HL-60 (cell line): ENCODE data around the gene RRP1.
A peak's percentile ranks its signal among the peaks of the same experiment; 100 is the strongest.

Source experiments
- DNase-seq, 2 experiments: peaks; one replicate each; pipeline ENCODE4 v3.0.0-alpha.2; 2010 to 2020; ENCODE audit warnings: low read depth in 1 of 2, low spot score in 1 of 2
- H3K27ac ChIP-seq: fragments of 250-450 bp; sonication (Bioruptor Pico); replicated peaks from 2 replicates; pipeline ENCODE4 v1.5.1; 2020; ENCODE audit warnings: mild to moderate bottlenecking, moderate library complexity
- H3K27me3 ChIP-seq: fragments of 250-450 bp; sonication (Bioruptor Pico); 2 replicates; pipeline ENCODE4 v1.5.1; 2021; ENCODE audit warnings: mild to moderate bottlenecking, moderate library complexity; ENCODE audit not compliant: insufficient read depth, poor library complexity, severe bottlenecking
- H3K4me3 ChIP-seq: replicated peaks from 2 replicates; pipeline ENCODE4 v1.5.1; 2011; ENCODE audit warnings: mild to moderate bottlenecking, control low read depth, low read length; ENCODE audit not compliant: insufficient read depth
- GABPA ChIP-seq: IDR thresholded peaks from 2 replicates; pipeline ENCODE4 v1.6.1; 2012; ENCODE audit warnings: low read depth
- POLR2AphosphoS5 ChIP-seq: IDR thresholded peaks from 2 replicates; pipeline ENCODE4 v1.6.1; 2012; ENCODE audit warnings: low read depth
- SPI1 ChIP-seq: IDR thresholded peaks from 2 replicates; pipeline ENCODE4 v1.6.1; 2012; ENCODE audit warnings: low read depth, mild to moderate bottlenecking, borderline replicate concordance
- TF ChIP-seq, protein P1 (sequence below): IDR thresholded peaks from 2 replicates; pipeline ENCODE4 v1.6.1; 2012; ENCODE audit warnings: low read depth; ENCODE audit not compliant: insufficient replicate concordance
- TF ChIP-seq, protein P2 (sequence below): IDR thresholded peaks from one replicate; pipeline ENCODE4 v1.5.1; 2011; ENCODE audit warnings: low read length, control low read depth, inconsistent platforms; ENCODE audit not compliant: insufficient read depth

The RRP1 gene

DNA sequence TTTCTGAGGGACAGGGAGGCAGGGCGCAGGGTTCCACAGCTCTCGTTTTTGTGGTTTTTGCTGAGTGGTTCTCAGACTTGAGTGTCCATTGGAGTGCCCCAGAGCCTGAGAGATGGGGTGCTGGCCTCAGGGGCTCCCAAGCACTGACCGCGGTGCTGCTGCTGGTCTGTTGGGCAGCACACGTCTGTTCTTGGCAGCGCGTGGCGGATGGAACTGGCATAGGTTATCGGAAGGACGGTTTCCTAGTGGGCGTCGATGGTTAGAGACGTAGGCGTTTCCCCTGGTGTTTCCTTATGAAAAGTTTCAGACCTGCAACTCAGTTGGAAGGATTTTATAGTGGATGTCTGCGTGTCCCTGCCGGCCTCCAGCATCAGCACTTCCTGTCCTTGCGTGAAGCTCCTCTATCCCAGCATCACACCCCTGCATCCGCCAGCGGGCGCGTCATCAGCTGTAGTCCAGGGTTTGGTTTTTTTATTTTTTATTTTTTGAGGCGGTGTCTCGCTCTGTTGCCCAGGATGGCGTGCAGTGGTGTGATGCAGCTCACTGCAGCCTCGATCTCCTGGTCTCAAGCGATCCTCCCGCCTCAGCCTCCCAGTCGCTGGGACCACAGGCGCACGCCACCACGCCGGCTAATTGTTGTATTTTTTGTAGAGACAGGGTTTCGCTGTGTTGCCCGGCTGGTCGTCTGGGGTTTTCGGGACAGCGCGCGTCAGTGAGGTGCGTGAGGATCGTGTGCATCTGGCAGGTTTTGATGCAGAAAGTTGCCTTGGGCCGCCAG, 11.8 kb downstream of the RRP1 start:
- Histone ChIP-seq H3K4me3 (no peak overlapping the region), H3K27me3 (no peaks in the 10 kb centered on the region)

DNA sequence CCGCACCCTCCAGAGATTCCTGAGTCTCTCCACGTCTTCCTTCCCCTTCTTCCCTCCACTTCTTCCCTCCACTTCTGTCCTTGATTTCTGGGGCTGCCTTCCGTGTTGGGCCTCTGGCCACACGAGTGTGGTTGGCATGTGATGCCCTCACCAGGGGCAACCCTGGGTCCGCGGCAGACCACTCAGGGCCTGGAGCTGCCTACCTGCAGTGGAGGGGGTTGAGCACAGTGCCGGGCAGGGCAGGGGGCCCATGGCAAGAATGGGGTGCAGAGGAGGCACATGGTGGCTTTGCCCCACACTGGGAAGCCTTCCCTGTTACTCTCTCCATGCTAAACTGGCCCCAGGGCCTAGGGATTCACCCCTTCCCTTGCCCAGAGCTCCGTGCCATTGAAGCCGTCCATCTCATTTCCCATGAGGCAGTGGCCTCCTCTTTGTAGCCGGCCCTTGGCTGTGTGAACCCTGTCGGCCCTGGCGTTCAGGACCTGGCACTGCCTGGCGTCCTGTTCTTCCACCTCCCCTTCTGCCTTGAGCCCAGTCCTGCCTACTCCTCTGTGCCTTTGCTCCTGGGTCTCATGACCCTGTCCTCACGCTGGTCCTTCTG, 13.4 kb downstream of the RRP1 start:
- H3K4me3 ChIP-seq = no peak overlapping the region
- no peak for DNase-seq
- H3K27ac ChIP-seq = no peak overlapping the region
- no peaks in the 10 kb centered on the region for H3K27me3 ChIP-seq
- no peak for TF ChIP-seq SPI1
- TF ChIP-seq, protein P1, sequence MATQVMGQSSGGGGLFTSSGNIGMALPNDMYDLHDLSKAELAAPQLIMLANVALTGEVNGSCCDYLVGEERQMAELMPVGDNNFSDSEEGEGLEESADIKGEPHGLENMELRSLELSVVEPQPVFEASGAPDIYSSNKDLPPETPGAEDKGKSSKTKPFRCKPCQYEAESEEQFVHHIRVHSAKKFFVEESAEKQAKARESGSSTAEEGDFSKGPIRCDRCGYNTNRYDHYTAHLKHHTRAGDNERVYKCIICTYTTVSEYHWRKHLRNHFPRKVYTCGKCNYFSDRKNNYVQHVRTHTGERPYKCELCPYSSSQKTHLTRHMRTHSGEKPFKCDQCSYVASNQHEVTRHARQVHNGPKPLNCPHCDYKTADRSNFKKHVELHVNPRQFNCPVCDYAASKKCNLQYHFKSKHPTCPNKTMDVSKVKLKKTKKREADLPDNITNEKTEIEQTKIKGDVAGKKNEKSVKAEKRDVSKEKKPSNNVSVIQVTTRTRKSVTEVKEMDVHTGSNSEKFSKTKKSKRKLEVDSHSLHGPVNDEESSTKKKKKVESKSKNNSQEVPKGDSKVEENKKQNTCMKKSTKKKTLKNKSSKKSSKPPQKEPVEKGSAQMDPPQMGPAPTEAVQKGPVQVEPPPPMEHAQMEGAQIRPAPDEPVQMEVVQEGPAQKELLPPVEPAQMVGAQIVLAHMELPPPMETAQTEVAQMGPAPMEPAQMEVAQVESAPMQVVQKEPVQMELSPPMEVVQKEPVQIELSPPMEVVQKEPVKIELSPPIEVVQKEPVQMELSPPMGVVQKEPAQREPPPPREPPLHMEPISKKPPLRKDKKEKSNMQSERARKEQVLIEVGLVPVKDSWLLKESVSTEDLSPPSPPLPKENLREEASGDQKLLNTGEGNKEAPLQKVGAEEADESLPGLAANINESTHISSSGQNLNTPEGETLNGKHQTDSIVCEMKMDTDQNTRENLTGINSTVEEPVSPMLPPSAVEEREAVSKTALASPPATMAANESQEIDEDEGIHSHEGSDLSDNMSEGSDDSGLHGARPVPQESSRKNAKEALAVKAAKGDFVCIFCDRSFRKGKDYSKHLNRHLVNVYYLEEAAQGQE = no peak
- TF ChIP-seq, protein P2, sequence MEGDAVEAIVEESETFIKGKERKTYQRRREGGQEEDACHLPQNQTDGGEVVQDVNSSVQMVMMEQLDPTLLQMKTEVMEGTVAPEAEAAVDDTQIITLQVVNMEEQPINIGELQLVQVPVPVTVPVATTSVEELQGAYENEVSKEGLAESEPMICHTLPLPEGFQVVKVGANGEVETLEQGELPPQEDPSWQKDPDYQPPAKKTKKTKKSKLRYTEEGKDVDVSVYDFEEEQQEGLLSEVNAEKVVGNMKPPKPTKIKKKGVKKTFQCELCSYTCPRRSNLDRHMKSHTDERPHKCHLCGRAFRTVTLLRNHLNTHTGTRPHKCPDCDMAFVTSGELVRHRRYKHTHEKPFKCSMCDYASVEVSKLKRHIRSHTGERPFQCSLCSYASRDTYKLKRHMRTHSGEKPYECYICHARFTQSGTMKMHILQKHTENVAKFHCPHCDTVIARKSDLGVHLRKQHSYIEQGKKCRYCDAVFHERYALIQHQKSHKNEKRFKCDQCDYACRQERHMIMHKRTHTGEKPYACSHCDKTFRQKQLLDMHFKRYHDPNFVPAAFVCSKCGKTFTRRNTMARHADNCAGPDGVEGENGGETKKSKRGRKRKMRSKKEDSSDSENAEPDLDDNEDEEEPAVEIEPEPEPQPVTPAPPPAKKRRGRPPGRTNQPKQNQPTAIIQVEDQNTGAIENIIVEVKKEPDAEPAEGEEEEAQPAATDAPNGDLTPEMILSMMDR = no peak
- no peak for TF ChIP-seq POLR2AphosphoS5
- no peak for TF ChIP-seq GABPA

More for the DNA sequence above, 11.8 kb downstream of the RRP1 start:
- TF ChIP-seq SPI1 (no peak), GABPA (no peak), POLR2AphosphoS5 (no peak)
- TF ChIP-seq, protein P1 = no peak
- TF ChIP-seq, protein P2 = no peak
- H3K27ac ChIP-seq = no peak overlapping the region
- DNase-seq = no peak

DNA sequence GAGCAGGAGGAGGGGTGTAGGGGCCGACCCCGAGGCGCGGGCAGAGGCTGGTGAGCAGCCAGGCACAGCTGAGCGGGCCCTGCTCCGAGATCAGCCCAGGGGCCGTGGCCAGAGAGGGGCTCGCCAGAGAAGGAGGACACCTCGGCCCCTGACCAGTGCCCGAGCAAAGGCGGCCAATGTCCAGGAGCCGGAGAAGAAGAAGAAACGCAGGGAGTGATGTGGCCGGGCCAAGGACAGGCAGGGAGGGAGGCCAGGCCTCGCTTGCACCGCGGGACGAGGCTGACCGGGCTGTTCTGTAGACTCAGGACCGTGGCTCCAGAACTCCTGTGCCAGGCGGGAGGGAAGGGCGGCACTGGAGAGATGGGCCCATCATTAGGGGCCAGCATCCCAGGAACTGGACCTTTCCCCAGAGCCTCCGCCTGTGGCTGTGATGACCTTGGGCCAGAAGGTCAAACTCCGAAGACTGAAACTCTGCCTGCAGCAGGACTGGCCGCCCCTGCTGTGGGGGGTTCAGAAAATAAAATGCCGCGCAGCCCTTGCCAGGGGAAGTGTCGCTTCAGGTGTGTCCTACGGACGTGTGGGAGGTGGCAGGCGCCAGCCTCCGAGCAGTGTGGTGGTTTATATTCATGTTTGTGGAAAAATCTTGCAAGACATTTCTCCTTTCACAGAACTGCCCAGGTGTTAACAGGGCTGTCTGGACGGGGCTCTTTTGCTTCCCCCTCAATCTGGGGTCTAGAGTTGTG, 14.4 kb downstream of the RRP1 start:
- no peak overlapping the region for H3K4me3 ChIP-seq
- DNase-seq = no peak
- H3K27ac ChIP-seq = peak overlapping the region; percentile 88
- TF ChIP-seq, protein P1 = no peak
- TF ChIP-seq, protein P2 = no peak
- TF ChIP-seq GABPA (no peak), SPI1 (no peak), POLR2AphosphoS5 (no peak; the same call in 1 of the 2 replicates)
- no peaks in the 10 kb centered on the region for H3K27me3 ChIP-seq
